GM12864 (cell line): Measurements from ENCODE around the gene ATXN10.

Source experiments
- DNase-seq: peaks from one replicate; pipeline ENCODE4 v3.0.0-alpha.2; 2011; ENCODE audit warnings: low read depth
- H3K4me3 ChIP-seq: 2 replicates; pipeline ENCODE4 v1.5.1; 2011; ENCODE audit warnings: mild to moderate bottlenecking, low read depth, low read length, control low read depth
- CTCF ChIP-seq: IDR thresholded peaks from 2 replicates; pipeline ENCODE4 v1.5.1; 2011; ENCODE audit warnings: low read depth, mild to moderate bottlenecking, moderate library complexity, low read length, control low read depth, inconsistent platforms; ENCODE audit errors: missing control alignments

The ATXN10 gene

GRCh38 chr22:45843986-45844385, 172.4 kb downstream of the ATXN10 start:
- no peak for DNase-seq
- no peak overlapping the region for H3K4me3 ChIP-seq
- no peak for TF ChIP-seq CTCF

- no peak for TF ChIP-seq CTCF
- DNase-seq = no peak
- H3K4me3 ChIP-seq = no peak overlapping the region
Measured at GRCh38 chr22:45845076-45845487, 173.4 kb downstream of the ATXN10 start.

- H3K4me3 ChIP-seq = no peak overlapping the region
- no peak for DNase-seq
- no peak for TF ChIP-seq CTCF
Measured at GRCh38 chr22:45846952-45847351, 175.3 kb downstream of the ATXN10 start.

- TF ChIP-seq CTCF = no peak
- DNase-seq = no peak
- H3K4me3 ChIP-seq = no peak overlapping the region
Measured at GRCh38 chr22:45848904-45849303, 177.3 kb downstream of the ATXN10 start.

GRCh38 chr22:45852826-45853225, 181.2 kb downstream of the ATXN10 start:
- DNase-seq = no peak
- no peak for TF ChIP-seq CTCF
- no peak overlapping the region for H3K4me3 ChIP-seq

GRCh38 chr22:45855961-45856360, 184.3 kb downstream of the ATXN10 start:
- no peak for TF ChIP-seq CTCF
- DNase-seq = no peak
- no peak overlapping the region for H3K4me3 ChIP-seq

GRCh38 chr22:45857519-45857918, 185.9 kb downstream of the ATXN10 start:
- TF ChIP-seq CTCF = no peak
- DNase-seq = no peak
- no peak overlapping the region for H3K4me3 ChIP-seq
